MV-4-11 (cell line): ENCODE results near the gene GLDN.

Experiments used
- DNase-seq: peaks from one replicate; lab custom pipeline; 2025; lab: John Stamatoyannopoulos, UW

Gene GLDN

DNA sequence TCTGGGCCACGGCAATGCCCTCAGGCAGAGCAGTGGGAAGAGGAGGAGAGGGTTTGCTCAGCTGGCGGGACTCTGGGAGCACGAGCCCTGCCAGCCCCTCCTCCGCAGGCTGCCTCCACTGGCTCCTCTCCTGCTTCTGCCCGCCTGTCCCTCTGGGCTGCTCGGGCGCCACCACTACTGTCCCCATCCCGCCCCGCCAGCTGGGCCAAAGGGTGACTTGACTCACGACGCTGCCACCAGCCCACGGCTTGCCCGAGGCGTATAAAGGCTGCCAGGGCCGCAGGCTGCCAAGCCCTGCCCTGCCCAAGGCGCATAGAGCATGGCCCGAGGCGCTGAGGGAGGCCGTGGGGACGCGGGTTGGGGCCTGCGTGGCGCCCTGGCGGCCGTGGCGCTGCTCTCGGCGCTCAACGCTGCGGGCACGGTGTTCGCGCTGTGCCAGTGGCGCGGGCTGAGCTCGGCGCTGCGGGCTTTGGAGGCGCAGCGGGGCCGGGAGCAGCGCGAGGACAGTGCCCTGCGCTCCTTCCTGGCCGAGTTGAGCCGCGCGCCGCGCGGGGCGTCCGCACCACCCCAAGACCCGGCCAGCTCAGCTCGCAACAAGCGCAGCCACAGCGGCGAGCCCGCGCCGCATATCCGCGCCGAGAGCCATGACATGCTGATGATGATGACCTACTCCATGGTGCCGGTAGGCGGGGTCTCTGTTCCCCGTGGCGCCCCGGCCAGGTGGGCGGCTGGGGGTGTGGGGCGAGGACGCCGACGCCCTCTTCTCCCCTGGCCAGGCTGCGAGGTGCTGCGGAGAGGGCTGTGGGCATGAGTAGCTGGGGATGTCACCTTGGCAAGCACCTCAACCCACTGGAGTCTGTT is at the start of gene GLDN:
GLDN (plus strand) TSS at position 290 of the 861 bp plus-strand sequence; CDS start at position 320, 30 bp downstream.
- DNase-seq, result no peak

DNA sequence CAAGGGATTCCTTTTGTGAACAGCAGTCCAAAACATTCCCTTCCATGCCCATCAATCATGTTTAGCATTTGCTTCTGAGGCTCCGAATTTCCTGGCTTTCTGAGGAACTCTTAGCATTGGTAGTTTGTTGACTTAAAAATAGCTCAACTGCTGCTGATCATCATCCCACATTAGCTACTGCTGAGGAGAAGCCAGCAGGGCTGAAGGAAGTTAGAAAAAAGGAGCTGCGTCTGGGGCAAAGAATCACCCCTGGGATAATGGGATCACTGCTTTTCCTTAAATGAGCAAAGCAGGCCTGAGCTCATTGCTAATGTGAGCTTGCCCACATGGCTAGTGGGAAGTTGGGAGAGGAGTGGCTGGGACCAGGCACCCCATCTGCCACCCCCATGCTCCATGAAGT is 42.8 kb upstream of the GLDN start:
- no peak for DNase-seq

DNA sequence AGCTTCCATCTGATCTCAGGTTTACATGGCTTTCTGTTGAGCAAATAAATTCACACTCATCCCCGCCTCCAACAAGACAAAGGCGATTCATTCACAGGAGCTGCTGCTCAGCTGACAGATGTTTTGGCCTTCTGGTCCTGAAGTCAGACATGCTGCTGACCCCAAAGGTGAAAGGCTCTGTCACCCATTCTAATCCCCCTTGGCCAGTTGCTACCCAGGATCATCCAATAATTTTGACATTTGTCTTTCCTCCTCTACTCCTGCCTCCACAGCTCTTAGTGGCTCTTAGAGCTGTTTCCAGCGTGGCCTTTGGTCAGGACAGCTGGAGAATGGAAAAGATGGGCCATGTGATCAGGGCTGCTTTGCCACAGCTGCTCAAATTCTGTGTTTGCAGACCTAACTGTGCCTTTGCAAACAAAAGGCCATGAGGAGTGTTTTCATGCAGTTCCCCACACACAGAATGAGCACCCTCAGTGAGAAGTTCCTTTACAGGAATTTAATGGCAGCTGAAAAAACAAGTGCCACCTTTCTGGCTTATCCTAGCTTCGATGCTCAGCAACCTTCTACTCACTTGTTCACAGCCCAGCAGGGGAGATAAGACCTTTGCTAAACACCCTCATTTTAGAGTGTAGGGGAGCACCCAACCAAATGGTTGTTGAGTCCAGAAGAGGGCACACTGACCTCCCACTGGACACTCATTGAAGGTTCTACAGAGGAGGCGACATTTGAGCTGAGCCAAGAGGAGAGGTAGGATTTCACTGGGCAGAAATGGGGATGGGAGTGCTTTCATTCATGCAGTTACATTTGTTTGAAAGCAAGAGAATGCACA is 42.1 kb upstream of the GLDN start:
- no peak for DNase-seq

DNA sequence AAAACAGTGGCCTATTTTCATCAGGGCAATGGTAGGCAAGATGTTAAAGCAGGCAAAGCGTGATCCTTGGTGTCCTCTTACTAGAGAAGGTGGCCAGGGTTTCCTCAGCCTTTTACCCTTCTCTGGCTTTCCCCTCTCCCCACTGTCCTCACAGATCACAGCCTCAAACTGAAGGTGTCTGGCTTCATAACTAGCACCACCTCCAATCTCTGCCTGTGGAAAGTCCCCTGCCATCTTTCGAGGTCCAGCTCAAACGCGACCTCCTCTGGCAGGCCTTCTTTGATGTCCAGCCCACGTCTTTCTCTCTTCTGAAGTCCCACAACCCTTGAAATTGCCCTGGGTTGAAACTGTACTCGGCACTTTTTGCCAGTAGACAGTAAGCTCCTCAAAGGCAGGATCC is 39.0 kb upstream of the GLDN start:
- no peak for DNase-seq

DNA sequence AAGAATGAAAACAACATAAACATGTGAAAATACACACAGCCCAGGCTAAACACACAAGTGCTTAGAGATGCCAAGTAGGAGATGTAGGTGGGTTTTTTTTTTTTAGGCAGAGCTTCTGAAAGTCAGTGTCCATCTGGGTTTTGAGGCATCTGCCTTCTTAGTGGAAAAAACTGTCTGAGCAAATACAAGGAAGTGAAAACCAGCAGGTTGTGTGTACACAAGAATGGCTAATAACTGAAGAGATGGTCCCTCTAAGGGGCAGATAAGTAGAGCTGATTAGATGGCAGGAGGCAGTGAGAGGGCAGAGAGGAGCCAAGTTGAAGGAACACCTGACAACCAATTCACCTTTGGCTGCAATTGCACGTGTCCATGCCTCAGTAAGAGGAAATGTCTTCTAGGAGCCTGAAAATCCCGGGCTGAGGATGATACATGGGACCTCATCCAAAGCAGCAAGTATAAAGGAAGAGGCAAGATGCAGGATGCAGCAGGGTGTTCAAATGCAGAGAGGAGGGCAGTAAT is 37.9 kb upstream of the GLDN start:
- peak; percentile 56 for DNase-seq

DNA sequence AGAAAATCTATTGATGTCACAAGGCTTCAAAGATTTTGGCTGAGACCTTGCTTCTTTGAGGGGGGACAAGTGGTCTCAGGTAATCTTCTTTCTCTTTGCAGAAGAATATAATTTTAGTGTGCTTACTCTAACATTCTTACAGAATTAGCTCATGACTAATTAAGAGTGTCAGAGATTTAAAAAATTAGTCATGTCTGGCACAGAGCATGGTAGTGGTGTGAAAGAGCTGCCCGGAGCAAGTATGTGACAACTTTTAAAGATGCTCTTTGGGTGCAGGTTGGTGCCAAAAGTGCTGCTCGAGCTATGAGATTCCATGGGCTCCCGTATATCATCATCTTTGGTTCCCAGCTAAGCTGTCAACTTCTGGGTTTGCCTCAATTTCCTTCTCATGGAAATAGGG is 34.1 kb upstream of the GLDN start:
- no peak for DNase-seq

DNA sequence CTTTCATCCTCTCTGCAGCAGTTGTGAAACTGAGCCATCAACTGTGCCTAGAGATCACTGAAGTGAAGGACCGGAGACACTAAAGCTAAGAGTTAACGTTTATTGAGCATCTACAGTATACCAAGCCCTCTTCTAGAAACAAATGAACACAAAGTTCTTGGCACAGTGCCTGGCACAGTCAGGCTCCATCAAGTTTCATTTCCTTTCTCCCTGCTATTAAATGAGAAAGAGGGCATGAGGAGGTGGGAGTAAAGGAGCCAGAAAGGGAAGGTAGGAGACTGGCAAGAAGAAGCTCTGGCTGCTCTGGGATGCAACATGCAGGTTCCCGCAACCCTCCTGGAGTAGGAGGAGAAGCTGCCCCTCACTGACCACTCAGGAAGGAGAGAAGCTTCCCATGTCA is 33.6 kb upstream of the GLDN start:
- peak; percentile 23 for DNase-seq

DNA sequence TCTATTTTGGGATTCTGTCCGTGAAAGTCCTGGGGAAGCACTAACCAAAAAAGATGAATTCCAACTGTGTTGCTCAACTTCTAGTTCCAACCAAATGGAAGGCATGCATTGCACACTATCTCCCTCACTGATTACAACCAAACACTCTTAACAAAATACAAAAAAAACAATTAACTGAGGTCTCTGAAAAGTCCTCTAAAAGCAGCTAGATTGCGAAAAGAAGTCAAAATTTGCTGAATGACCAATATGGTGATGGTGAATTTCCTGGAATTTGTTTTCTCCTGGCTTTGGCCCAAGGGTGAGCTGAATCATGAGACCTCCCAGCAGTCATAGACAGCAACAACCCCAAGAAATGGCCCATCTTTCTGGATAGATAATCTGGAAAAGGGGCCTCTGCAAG is 31.4 kb upstream of the GLDN start:
- DNase-seq, result no peak

DNA sequence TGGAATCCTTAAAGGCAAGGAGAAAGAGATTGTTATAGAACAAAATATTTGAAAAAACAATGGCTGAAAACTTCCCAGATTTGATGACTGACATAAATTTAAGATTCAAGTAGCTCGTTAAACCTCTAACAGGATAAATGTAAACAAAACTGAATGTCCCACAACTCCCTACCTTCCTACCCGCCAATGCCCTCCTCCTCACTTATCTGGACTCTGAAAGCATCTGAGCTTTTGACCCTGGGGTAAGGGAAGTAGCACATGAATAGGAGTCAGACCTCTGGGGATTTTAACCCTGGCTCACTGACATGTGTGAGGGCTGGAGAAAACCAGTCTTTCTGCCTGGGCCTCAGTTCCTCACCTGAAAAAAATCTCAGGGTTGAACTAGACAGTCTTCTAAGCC is 29.9 kb upstream of the GLDN start:
- no peak for DNase-seq

DNA sequence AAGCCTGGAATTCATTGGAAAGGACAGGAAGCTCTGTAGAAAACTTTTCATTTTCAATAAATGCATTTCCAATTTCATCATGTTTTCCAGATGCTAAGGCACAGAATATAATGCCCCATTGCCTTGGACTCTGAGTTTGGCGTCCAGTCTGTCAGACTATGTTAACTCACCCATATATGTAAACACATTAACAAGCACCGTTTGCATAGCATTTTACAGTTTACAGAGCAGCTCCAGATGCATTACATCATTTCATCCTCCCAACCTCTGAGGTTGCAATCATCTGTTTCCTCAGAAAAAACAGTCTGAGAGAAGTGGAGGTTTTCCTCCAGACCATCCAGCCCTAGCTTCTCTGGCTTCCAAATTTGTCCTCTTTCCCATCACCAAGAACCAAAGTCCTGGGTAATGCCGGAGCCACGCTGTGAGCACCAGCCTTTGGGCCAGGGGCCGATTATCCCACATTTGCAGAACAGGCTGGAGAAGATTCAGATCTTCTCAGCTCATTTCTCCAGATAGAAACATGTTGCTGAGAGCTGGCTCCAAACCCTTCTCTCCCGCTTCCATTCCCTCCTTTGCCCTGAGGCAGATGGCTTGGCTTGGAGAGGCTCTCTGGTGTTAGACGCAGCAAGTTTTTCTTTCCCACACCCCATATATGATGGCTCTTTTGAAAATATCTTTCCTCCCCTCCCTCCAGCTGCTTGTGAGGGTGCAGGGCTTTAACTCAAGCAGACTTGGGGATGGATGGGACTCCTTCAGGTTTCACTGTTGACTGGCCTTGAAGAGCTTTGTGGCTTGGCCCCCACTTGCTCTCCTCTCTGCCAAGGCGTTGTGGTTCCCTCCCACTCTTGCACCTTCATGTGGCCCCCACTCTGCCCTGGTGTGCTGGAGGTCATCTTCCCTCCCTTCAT is 29.0 kb upstream of the GLDN start:
- DNase-seq, result peak; percentile 31

DNA sequence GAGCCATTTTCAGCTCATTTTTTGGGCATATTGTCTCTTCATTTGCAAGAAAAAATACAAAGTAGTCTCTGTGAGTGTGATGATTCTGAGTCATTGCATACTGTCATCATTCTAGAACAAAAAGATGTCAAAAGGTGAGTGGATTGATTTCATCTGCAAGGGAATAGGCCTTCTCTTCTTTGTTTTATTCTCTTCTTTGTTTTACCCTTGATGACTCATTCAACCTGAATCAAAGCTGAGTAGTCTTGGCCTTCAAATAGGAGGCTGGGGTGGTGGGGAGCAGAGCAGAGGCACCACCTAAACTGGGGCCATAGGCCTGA is 28.4 kb upstream of the GLDN start:
- no peak for DNase-seq

DNA sequence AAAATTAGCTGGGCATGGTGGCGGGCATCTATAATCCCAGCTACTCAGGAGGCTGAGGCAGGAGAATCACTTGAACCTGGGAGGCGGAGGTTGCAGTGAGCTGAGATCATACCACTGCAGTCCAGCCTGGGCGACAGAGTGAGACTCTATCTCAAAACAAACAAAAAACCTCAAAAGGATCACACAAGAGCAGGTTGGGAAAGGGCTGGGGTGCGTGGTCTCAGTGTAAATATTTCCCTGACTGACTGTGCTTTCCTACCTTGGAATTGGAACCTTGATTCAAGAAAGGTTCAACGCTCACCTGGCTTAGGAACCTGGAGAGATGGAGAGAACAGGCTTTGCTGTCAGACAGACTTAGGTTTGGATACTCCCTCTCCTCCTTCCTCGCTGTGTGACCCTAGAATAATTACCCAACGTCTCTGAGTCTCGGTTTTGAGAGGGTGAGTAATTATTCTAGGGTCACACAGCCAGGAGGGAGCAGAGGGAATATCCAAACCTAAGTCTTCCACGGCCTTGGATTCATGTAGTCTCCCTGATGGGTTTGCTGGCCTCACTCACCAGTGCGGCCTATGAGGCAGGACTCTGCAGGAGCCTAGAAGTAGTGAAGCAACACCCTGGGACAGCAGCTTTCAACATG is 27.7 kb upstream of the GLDN start:
- no peak for DNase-seq

DNA sequence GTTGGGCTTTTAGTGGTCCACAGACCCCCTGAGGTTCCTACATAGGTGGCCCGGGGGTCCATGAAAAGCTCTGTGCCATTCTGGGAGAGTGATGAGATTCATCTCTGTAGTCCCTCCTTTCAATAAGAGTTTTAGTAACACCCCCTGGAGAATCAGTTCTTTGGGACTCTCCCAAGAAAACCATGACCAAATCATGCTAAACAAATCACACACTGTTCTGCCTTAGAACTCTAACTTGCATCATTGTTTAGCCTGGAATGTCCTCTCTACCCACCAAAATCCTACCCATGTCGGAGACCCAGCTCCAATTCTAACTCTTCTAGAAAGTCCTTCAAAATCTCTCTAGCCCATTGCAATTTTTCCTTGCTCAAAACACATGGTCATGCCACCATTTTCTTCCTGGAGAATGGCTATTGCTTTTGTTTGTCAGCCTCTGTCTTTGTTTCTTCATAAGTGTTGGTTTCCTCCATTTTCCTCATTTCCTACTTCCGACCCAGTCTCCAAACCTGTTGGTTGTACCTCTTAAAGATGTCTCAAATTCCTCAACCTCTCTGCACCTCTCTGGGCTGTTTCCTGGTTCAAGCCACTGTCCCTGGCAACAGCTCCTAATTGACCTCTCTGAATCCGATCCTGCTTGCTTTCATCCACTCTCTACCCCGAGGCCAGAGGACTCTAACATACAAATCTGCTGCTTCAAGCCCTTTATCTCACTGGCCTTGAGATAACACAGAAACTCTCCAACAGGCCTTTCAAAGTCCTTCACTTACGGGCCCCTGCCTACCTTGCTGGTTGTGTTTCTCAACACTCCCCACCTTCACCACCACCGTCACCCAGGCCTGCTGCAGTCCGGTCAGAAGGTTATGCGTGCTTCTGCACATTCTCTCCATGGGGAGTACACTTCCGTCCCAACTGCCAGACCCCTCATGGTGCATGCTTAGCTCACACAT is 26.8 kb upstream of the GLDN start:
- DNase-seq, result no peak

DNA sequence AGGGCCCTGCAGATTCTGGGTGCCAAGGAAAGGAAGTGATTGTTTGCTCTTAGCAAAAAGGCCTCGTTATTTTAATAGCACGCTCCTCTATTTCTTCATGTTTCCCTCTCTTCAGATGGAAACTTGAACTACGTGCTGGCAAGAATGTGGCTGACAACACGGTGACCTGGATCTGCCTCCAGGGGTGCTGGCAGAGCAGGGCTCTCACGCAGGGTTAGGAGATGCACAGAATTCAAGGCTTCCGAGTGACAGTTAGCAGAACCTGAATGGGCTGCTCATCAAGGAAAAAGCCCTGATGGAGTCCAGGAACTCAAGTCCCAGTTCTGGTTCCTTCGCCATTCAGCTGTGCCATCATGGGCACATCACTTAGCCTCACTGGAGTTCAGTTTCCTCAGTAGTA is 25.7 kb upstream of the GLDN start:
- no peak for DNase-seq

DNA sequence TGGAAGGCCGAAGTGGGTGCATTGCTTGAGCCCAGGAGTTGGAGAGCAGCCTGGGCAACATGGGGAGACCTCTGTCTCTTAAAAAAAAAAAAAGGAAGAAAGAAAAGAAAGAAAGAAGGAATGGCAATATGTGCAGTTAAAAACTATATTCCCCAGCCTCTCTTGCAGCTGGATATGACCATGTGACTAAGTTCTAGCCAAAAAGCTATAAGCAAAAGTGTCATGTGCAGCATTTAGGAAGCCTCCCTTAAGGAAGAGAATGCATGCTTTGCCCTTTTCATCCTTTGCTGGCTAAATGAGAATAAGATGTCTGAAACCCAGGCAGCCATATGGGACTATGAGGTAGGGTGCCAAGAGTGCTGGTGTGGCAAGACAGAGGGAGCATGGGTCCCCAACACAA is 24.8 kb upstream of the GLDN start:
- no peak for DNase-seq

DNA sequence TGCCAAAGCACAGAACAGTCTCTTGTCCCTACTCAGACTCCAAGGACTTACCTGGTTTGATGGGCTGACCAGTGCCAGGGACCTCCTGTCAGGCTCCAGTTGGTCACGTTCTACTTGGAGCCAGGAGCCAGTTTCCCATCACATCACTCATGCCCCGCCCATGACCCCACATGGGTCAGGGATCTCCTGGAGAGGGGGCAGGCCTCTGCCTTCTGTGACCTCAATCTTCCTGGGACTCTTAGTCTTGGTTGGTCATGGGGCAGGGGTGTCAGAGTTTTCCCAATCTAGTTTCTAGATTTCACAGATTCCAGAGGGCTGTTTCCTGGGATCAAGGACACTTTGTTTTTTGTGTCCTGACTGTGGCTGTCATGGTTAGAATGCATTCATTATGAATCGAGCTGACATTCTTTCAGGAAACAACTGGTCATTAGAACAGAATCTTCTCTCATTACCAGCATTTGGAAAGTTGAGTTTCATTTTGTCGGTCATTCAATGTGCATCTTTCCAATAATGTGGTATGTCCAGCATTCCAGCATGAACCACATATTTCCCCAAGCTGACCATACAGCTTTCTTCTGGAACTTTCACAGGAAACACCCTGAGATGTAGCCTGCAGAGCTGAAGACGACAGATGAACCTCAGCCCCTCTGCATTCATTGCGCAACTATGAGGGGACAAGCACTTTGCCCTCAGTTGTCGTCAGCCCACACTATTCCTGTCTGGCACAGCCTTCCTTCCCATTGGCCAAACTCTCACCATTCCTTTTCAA is 22.9 kb upstream of the GLDN start:
- DNase-seq, result no peak

DNA sequence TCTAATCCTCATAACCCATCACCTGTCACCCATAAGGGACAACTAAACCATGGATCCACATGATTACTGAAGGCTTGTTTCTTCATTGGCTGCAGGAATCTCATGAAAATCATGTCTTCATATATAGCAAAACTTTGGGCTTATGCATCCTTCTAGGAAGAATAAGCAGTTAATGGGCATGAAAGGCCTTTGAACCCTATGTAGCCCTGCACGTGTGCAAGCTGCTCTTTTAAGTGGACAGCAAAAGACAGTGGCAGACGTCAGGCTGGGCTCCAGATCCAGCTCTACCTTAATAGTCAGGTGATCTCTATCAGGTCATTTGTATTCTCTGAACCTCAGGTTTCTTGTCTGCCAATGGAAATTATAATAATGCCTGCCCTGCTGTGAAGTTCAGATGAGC is 21.9 kb upstream of the GLDN start:
- DNase-seq, result no peak

DNA sequence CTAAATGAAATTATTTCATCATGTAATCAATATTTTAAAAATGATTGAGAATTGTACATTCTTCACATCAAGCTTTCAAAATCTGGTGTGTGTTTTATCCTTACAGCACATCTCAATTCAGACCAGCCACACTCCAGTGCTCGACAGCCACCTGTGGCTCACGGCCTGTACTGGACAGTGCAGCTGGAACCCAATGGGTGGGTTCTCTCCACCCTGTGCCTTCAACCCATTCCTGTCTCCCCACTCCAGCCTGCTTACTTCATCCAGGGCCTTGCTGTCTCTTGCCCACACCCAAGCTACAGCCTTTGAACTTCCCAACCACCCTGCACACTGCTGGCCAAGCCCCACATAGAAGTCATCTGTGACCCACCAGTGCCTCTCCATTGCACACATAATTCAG is 20.6 kb upstream of the GLDN start:
- DNase-seq, result no peak

DNA sequence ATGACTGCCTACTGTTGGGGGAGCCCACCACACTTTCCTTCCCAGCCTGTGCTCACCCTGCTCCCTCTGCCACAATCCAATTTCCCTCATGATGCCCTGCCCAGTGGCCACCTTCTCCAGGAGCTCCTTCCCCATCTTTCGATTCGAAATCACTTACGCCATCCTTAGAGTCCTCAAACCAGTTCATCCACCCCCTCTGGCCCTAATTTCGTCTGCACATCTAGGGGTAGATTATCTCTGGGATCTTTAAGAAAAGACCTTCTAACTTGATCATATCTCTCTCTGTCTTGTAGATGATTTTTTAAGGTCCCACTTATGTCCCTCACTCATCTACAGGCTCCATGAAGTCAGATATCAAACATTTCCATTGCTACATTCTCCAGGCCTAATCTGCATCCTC is 20.1 kb upstream of the GLDN start:
- DNase-seq, result no peak
